GM18498 (cell line): ENCODE data around the gene NAPSA.

ENCODE experiments used
- ATAC-seq: cut with Tn5 transposase; IDR thresholded peaks from one replicate; pipeline ENCODE4 v1.9.1; 2021; ENCODE audit warnings: mild to moderate bottlenecking, moderate library complexity; ENCODE audit not compliant: unreplicated experiment

Gene NAPSA

GRCh38 chr19:50318438-50318837, 47.0 kb downstream of the NAPSA start:
- no peak for ATAC-seq

DNA sequence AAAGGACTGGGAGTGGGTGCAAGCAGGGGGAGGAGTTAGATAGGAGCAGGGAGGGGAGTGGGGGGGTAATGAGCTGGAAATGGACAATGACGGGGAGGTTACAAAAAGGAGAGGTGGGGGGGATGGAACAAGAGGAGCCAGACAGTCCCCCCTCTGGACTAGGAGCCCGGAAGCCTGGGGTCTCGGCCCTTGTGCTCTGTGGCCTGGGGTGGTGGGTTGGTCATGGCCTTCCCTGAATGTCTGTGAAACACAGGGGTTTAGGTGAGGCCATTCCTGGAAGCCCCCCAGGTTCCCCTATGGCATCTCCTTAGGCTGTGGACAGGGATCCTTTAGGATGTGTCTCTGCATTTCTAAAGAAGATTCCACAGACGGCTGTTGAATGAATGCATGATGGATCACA, 48.3 kb downstream of the NAPSA start:
- no peak for ATAC-seq

DNA sequence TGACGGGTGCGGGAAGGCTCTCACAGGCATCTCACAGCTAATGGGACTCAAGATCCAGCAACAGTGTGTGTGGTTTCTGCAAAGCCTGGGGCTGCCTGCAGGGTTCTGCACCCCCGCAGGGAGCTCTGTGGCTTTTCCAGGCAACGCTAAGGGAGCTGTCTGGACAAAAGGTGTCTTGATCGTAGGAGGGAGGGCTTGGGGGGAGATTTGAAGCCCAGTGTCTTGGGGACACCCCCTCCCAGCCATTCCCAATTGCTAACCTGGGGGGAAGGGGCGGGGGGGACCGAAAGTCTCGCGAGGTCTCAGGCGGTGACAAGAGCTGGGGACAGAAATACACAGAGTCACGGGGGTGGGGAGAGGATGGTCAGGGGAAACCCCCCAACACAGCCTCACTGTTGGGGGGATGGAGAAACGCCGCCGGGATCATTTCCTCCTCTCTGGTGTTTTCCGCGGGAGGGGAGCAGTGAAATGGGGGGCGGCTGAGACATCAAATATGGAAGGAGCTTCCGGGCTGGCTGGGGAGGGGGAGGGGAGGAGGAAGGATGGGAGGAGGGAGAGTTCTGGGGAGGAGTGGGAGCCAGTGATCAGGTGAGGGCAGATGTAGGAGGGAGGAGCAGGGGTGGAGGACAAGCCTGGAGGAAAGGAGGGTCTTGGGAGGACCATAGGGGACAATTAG, 49.5 kb downstream of the NAPSA start:
- ATAC-seq, result no peak

DNA sequence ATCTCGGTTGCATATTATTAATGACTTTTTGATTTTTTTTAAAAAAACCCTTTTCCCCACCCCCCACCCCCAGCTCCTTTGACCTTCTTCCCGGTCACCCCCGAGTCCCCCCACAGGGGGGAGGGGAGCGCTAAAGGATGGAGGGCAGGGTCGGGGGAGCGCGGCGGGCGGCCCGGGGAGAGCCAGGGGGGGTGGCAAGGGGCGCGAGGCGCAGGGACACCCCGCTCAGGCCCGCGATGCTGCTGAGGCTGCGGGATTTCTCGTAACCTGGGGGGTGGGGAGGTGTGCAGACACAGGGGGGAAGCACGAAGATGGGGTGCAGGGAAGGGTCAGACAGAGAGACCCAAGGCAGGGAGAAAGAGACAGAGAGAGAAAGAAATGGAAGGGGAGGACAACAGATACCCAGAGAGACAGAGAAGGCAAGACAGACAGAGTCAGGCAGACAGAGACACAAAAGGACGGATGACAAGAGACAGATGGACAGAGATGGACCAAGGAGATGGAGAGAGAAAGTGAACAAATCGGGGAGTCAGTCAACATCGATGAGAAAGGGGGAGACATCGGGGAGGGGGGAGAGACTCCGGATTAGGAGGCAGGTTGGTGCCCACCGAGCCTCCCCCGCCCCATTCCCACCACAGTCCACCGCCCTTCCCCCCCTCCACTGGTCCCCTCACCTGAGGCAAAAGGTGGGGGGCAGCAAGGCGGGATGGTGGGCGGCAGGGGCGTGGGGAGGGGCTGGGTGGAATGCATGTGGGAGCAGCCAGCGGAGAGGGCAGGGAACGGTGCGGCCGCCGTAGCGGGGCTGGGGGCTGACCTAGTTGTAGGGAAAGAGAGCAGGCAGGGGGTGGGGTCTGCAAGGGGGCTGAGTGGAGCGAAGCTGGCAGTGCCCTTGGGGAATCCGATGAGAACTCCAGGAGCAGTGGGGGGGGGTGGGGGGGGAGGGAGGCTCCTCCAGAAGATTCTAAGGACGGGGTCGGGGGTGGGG, 50.4 kb downstream of the NAPSA start:
- ATAC-seq, result no peak

- ATAC-seq, result no peak
Observed at GRCh38 chr19:50313812-50314536, 51.5 kb downstream of the NAPSA start.

DNA sequence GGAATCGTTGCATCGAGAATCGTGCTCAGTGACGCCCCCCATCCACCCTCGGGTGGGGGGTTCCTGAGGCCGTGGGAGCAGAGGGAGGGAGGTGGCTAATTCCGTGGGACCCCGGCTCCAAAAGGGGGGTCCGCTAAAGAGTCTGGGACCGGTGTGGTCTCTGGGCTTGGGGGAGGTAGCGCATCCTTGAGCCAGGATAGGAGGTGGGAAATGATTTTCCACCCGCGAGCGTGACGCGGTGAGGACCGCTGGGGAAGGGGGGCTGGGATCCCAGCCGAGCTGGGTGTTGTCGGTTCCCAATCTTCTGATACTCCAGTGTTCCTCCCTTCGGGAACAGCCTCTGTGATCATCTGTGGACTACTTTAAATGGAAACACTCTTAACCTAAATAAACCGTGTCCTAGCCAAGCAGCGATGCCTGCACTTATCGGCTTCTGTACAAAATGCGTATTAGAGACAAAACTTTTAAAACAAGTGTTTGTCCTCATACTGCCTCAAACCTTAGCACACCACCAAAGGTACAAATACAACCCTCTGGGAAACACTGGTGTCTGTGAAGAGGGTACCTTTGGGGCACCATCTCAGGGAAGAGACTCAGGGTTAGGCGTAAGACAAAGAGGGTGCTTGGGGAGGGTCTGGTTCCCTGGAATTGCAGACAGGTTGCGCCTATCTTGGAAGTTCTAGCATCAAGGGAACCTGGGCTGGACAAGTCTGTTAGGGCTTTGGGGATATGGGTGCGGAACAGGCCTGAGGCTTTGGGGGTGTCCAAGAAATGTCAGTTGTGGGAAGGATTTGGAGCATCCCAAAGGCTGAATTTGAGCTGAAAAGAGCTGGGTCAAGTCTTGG, 52.2 kb downstream of the NAPSA start:
- ATAC-seq, result no peak

DNA sequence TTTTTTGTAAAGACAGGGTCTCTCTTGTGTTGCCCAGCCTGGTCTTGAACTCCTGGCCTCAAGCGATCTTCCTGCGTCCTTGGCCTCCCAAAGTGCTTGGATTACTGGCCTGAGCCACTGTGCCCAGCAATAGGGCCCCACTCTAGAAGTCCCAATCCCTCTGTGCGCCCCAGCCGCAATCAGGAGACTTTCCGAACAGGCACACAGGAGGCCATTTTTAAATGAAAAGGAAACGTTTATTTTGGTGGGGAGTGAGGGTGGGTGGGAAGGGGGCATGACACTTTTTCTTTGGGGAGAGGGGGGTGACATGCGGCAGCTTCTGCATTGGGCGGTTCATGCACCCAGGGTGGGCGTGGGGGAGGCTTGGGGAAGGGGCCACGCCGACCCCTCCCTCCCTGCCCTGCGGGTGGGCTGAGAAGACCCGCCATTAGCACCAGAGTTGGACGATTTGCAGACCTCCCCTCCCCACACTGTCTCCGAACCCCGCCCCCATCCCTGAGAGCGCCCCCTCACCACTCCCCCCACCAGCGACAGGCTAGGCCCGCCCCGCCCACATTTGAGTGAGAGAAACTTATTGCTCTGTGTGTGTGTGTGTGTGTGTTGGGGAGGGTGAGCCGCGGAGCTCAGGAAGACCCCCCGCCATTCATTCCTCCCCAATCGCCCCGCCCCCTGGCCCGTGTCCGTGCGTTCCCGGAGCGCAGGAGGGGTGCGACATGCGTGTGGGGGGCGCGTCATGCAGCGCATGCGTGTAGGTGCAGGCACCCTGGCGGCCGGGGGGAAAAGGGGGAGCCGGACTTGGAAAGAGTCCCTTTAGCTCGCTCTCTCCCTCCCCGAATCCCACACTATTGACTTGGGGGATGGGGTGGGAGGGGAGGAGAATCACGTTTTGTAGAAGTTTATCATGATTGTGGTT, 53.5 kb downstream of the NAPSA start:
- no peak for ATAC-seq

- no peak for ATAC-seq
Observed at GRCh38 chr19:50310759-50311465, 54.5 kb downstream of the NAPSA start.

GRCh38 chr19:50309396-50310125, 55.9 kb downstream of the NAPSA start:
- ATAC-seq, result no peak

DNA sequence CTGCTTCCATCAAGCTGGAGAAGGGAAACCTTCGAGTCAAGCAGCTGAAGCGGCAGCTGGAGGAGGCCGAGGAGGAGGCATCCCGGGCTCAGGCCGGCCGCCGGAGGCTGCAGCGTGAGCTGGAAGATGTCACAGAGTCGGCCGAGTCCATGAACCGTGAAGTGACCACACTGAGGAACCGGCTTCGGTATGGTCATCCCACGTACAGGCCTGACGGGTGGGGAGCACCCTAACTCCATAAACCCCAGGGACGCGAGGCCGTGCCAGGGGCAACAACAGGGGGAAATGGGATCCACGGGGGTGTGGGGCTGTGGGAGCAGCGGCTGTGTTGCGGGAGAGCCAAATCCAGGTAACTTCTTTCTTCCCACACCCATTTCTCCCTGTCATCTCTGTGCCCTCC, 56.4 kb downstream of the NAPSA start:
- no peak for ATAC-seq
